ENCODE results near the gene SLC30A1.
A peak's percentile ranks its signal among the peaks of the same experiment; 100 is the strongest.

Gene SLC30A1

DNA sequence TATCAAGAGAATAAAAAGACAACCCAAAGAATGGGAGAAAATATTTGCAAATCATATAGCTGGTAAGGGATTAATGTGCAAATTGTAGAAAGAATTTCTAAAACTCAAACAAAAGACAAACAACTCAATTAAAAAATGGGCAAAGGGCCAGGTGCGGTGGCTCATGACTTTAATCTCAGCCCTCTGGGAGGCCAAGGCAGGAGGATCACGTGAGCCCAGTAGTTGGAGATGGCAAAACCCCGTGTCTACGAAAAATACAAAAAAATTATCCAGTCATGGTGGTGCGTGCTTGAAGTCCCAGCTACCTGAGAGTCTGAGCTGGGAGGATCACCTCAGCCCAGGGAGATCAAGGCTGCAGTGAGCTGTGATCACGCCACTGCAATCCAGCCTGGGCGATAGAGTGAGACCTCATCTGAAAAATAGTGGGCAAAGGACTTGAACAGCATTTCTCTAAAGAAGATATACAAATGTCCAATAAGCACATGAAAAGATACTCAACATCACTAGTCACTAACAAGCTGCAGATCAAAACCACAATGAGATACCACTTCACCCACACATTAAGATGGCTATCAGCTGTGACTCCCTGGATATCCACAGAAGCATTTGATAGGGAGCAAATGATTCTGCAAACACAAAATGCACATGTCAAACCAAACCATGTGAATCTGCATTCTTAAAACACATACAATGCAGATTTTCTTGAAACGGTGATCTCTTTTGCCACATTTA, 20.9 kb downstream of the SLC30A1 start:
- DNase-seq (ENCODE audit: low read depth in 2 of 2): no peak
- H3K4me3 ChIP-seq (replicated peaks in 1 of 2; ENCODE audit: low read depth in 2 of 2, low read length in 2 of 2): no peak overlapping the region
- TF ChIP-seq, protein P1, sequence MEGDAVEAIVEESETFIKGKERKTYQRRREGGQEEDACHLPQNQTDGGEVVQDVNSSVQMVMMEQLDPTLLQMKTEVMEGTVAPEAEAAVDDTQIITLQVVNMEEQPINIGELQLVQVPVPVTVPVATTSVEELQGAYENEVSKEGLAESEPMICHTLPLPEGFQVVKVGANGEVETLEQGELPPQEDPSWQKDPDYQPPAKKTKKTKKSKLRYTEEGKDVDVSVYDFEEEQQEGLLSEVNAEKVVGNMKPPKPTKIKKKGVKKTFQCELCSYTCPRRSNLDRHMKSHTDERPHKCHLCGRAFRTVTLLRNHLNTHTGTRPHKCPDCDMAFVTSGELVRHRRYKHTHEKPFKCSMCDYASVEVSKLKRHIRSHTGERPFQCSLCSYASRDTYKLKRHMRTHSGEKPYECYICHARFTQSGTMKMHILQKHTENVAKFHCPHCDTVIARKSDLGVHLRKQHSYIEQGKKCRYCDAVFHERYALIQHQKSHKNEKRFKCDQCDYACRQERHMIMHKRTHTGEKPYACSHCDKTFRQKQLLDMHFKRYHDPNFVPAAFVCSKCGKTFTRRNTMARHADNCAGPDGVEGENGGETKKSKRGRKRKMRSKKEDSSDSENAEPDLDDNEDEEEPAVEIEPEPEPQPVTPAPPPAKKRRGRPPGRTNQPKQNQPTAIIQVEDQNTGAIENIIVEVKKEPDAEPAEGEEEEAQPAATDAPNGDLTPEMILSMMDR (IDR thresholded peaks at IDR 0.05; ENCODE audit: low read depth, low read length): no peak

DNA sequence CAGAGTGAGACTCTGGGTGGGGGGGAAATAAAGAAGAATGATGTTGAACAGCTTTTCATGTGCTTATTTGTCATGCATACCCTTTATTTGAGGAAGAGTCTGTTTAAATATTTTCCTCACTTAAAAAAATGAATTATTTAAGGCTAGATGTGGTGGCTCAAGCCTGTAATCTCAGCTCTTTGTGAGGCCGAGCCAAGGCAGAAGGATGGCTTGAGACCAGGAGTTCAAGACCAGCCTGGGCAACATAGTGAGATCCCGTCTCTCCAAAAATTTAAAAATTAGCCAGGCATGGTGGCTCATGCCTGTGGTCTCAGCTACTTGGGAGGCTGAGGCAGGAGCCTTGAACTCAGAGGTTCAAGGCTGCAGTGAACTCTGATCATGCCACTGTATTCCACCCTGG, 25.4 kb downstream of the SLC30A1 start:
- no peak for DNase-seq (ENCODE audit: low read depth in 2 of 2)
- H3K4me3 ChIP-seq (replicated peaks in 1 of 2; ENCODE audit: low read depth in 2 of 2, low read length in 2 of 2): no peak overlapping the region
- TF ChIP-seq, protein P1 (IDR thresholded peaks at IDR 0.05; ENCODE audit: low read depth, low read length): no peak

DNA sequence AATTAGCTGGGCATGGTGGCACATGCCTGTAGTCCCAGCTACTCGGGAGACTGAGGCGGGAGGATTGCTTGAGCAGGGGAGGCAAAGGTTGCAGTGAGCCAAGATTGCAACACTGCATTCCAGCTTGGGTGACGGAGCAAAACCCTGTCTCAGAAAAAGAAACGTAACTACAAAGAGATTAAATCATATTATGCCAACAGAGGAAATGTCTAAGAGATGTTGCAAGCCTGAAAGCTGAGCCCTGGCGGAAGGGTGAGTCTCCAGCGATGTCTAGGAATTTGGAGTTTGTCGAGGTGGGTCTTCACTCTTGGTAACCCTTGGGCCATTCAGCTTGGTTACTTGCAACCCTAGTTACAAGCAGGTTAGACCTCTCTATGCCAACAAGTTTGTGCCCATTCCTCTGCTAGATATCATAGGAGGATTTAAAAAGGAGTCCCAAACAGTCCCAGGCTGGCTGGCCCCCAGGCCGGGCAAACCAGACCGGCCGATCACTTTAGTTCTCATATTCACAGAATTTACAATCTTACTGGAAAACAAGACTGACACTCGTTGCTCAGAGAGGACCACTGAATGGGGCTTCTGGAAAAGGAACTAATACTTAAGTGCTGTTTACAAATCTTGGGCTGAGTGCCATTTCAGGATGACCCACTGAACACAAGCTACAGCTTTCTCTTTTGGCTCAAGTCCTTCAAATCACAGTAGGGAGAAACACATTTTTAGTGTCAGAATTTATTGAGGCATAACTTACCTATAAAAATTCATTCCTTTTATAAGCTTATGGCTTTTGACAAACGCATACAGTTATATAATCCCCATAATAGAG, 27.1 kb downstream of the SLC30A1 start:
- H3K4me3 ChIP-seq (replicated peaks in 1 of 2; ENCODE audit: low read depth in 2 of 2, low read length in 2 of 2): no peak overlapping the region

DNA sequence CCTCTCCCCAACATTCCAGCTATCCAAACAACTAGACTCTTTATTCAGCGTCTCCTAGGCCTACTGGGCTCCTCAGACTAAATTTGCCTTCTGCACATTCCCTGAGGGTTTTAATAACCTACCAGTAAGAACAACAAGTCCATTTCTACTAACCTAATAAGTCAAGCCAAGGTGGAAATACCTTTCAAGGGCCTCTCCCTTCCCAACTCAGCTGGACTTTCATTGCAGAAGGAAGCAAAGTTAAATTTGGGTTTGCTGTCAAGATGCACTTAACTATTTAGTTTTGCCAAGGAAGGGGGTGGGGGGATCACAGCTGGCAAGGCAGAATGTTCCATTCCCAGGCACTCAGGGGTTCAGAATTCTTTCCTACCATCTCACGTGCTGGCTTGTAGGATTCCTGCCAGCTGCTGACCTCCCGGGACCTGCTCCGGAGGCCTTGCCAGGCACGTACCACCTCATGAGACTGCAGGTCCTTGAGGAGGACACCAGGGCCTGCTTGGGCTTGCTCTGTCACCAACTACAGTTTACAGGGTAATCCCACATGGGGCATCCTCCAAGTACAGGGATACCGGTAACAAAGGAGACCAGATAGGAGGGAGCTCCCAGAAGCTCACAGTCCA, 29.8 kb downstream of the SLC30A1 start:
- TF ChIP-seq, protein P1 (IDR thresholded peaks at IDR 0.05; ENCODE audit: low read depth, low read length): no peak
- H3K4me3 ChIP-seq (replicated peaks in 1 of 2; ENCODE audit: low read depth in 2 of 2, low read length in 2 of 2): no peak overlapping the region
- DNase-seq (ENCODE audit: low read depth in 2 of 2): peak in 1 of 2 donors; percentile 40

More for the DNA sequence above, 27.1 kb downstream of the SLC30A1 start:
- TF ChIP-seq, protein P1 (IDR thresholded peaks at IDR 0.05; ENCODE audit: low read depth, low read length): no peak
- peak; percentile 87 to 89 for DNase-seq (ENCODE audit: low read depth in 2 of 2)

DNA sequence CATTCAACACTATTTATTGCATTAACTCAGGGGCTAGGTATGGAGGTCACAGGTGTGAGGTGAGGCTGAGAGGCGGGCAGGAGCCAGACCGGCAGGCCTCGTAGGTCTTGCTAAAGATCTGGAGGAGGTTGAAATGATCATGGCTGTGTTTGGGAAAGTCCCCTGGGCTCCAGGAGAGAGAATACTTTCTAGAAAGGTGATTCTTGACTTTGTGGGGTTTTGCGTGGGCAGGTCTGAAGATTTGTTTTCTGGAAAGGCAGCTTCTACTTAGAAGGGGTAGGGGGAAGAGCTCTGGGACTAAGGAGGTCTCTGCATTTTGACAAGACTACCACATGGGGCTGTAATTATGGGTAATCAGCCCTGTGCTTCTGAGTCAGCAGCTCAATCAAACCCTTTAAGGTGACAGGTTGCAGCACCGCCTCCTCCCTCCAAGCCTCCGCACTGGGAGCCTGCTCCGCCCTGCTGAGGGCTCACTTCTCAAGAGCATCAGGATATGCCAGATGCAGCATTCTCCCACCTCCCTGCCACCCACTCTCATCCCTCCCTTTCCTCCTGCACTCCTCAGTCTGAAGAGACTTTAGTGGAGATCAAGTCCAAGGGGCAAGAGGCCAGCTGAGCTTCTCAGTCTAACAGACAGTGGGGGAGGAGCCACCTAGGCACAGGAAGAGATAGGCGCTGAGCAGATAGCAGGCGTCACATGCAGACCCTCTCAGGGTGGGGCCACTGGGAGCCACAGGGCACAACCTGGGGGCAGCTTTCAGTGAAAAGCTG, 30.5 kb downstream of the SLC30A1 start:
- no peak for DNase-seq (ENCODE audit: low read depth in 2 of 2)
- H3K4me3 ChIP-seq (replicated peaks in 1 of 2; ENCODE audit: low read depth in 2 of 2, low read length in 2 of 2): no peak overlapping the region
- TF ChIP-seq, protein P1 (IDR thresholded peaks at IDR 0.05; ENCODE audit: low read depth, low read length): no peak

DNA sequence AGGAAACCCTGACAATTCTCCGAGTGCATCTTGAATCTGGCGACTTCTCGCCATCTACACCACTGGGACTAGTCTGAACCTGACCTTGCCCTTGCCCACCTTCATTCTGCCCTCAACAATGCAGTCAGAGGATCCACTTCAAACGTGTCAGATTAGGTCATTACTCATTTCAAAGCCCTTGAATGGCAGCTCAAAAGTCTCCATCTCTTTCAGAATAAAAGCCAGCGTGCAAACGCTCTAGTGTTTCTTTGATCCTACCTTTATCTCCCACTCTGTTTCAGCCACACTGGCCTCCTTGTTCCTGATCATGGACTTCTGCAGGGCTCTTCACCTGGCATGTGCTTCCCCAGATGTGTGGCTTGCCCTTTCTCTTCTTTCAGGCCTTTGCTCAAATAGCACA, 31.3 kb downstream of the SLC30A1 start:
- TF ChIP-seq, protein P1 (IDR thresholded peaks at IDR 0.05; ENCODE audit: low read depth, low read length): no peak
- DNase-seq (ENCODE audit: low read depth in 2 of 2): no peak
- H3K4me3 ChIP-seq (replicated peaks in 1 of 2; ENCODE audit: low read depth in 2 of 2, low read length in 2 of 2): no peak overlapping the region
